Stomach (tissue), 9 donors: ENCODE results near the gene SPART. TPM values are rescaled to one million over a fixed set of nuclear protein-coding genes. Genes with fewer than 3 reads are reported as not detected.
"Not testable (repeated sequence)": the region's sequence is repeated elsewhere in the genome, so short reads cannot be mapped to it uniquely, and the experiment has no call there.

Source experiments
- DNase-seq, 2 donors: peaks; one replicate each; pipeline versions ENCODE4 v3.0.0 to v3.0.0-alpha.2; 2013 to 2019
- H3K27ac ChIP-seq, 5 donors: fragments of 200-600 bp in 4 of 5; sonication (generic) in 4 of 5; one replicate each; pipeline ENCODE4 v1.5.1; 2013 to 2019; ENCODE audit warnings: mild to moderate bottlenecking in 1 of 5, moderate library complexity in 1 of 5
- H3K27me3 ChIP-seq, 3 donors: fragments of 200-600 bp; sonication (generic); one replicate each; pipeline ENCODE4 v1.5.1; 2017 to 2019; ENCODE audit warnings: mixed run types in 1 of 3
- H3K36me3 ChIP-seq, 4 donors: fragments of 200-600 bp; sonication (generic); 1 replicate in 3 of 4; 2 replicates in 1 of 4; pipeline ENCODE4 v1.5.1; 2016 to 2019
- H3K4me1 ChIP-seq, 4 donors: fragments of 200-600 bp; sonication (generic); one replicate each; pipeline ENCODE4 v1.5.1; 2016 to 2019
- H3K4me3 ChIP-seq, 4 donors: fragments of 200-600 bp; sonication (generic) in 3 of 4; one replicate each; pipeline ENCODE4 v1.5.1; 2016 to 2019; ENCODE audit warnings: mild to moderate bottlenecking in 1 of 4
- H3K9me3 ChIP-seq, 4 donors: fragments of 200-600 bp; sonication (generic); one replicate each; pipeline ENCODE4 v1.5.1; 2016 to 2019
- EP300 ChIP-seq: sonication (generic); formaldehyde crosslinking; IDR thresholded peaks from one replicate; pipeline ENCODE4 v1.6.1; 2017; ENCODE audit warnings: antibody characterized with exemption
- POLR2A ChIP-seq, 4 donors: fragments of 450-650 bp; IDR thresholded peaks; one replicate each; pipeline ENCODE4 v1.6.1; 2016; ENCODE audit warnings: antibody characterized with exemption in 4 of 4, control low read depth in 2 of 4, mild to moderate bottlenecking in 1 of 4, moderate library complexity in 1 of 4
- POLR2AphosphoS5 ChIP-seq, 3 donors: sonication (generic); formaldehyde crosslinking; IDR thresholded peaks; one replicate each; pipeline ENCODE4 v1.6.1; 2016; ENCODE audit warnings: antibody characterized with exemption in 3 of 3
- WGBS, 5 donors: extraction: QIAGEN DNeasy Blood & Tissue Kit in 3 of 5; methylation state at CpG; one replicate each; pipeline versions ENCODE4 v1.1.5 to v1.1.7; 2013 to 2018; 5-methylcytosine and 5-hydroxymethylcytosine counted together
- intact Hi-C: fragments of 100-400 bp; cut with DNase I; formaldehyde crosslinking; loops from one replicate; pipeline ENCODE4 v1.15.1; 2023; ENCODE audit warnings: low total_unique reads
- polyA plus RNA-seq, 3 donors: library from polyadenylated mRNA; stranded (reverse); fragments of 200-250 nt; gene quantifications; one replicate each; pipeline ENCODE4 v1.2.3, GENCODE V29; 2013
- total RNA-seq, 5 donors: library from RNA; depleted of rRNA; stranded (reverse); fragments of >200 nt; gene quantifications; one replicate each; pipeline versions ENCODE4 v1.1.0 to v1.2.3, GENCODE V29; 2014 to 2016
- TF ChIP-seq, protein P1 (sequence below), 7 experiments: fragments of 450-650 bp in 4 of 7; fragments of 200-600 bp in 3 of 7; sonication (generic) in 3 of 7; IDR thresholded peaks; one replicate each; pipeline ENCODE4 v1.5.1; 2016 to 2019; ENCODE audit warnings: antibody characterized with exemption in 7 of 7, control low read depth in 2 of 7, mild to moderate bottlenecking in 1 of 7
- donor health status: healthy with polysubstance abuse.
- donor health status: Bipolar disorder and iron deficiency.
- donor health status: healthy.

The SPART gene
- total and polyA plus RNA-seq, 8 donors: 6.1 to 121 (median 20.9) TPM

DNA sequence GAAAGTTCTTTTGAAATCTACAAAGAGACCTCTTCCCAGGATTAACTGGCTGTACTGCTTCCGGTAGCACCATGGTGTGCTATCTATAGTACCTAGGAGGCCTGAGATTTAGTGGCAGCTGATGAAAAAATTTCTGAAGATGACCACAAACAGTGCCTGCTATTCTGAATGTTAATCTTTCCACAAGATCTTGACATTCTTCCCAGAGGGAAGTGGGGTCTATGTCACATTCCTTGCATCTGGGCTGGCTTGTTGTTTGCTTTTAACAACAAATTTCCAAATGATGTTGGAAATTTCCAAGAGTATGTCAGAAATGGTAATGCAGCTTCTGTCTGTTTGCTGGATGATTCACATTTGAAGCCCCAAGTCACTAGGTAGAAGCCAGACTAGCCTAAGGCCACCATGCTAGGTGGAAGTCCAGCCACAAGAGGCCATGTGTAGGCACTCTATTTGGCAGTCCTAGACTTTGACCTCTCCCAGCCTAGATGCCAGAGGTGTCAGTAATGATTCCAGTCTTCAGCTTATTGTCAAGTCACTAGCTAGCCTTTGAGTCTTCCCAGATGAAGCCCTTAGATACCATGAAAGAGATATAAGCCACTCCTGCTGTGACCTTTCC is 22.1 kb downstream of the SPART start:
- Histone ChIP-seq H3K27me3 (no peaks in the 10 kb centered on the region), H3K4me1 (peaks cover 0 to under 1% (median 0%) of the 10 kb centered on the region in 4 donors), H3K36me3 (peaks cover 30 to 73% (median 71%) of the 10 kb centered on the region in 4 donors), H3K27ac (no peak overlapping the region), H3K4me3 (no peak overlapping the region), H3K9me3 (no peaks in the 10 kb centered on the region)
- 88 to 100% (median 93%) methylated on average over 1 of the region's 1 CpG for WGBS, 5 donors
- no peak for DNase-seq
- intact Hi-C loops: no loop called here
- TF ChIP-seq POLR2A (IDR thresholded peaks at IDR 0.05): no peak
- no peak for TF ChIP-seq EP300
- TF ChIP-seq, protein P1, sequence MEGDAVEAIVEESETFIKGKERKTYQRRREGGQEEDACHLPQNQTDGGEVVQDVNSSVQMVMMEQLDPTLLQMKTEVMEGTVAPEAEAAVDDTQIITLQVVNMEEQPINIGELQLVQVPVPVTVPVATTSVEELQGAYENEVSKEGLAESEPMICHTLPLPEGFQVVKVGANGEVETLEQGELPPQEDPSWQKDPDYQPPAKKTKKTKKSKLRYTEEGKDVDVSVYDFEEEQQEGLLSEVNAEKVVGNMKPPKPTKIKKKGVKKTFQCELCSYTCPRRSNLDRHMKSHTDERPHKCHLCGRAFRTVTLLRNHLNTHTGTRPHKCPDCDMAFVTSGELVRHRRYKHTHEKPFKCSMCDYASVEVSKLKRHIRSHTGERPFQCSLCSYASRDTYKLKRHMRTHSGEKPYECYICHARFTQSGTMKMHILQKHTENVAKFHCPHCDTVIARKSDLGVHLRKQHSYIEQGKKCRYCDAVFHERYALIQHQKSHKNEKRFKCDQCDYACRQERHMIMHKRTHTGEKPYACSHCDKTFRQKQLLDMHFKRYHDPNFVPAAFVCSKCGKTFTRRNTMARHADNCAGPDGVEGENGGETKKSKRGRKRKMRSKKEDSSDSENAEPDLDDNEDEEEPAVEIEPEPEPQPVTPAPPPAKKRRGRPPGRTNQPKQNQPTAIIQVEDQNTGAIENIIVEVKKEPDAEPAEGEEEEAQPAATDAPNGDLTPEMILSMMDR (IDR thresholded peaks at IDR 0.05): no peak
- no peak for TF ChIP-seq POLR2AphosphoS5 (IDR thresholded peaks at IDR 0.05)

DNA sequence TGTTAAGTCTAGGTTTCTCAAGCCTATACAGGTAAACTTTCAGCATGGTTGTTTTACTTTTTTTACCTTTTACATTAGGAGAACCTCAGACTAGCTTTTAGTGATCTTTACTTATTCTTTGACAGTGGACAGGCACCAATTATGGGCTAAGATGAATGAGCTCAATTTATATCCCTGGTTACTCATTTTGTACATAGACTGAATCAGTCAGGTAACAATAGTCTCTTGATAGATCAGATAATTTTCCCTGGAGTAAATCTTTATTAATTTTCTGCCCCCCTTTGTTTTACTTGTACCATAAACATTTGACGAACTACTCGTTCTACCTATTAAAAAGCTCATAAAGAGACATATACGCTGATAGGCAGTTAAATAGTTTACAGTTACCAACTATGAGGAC is 22.8 kb downstream of the SPART start:
- intact Hi-C loops: no loop called here
- no peak for DNase-seq
- Histone ChIP-seq H3K27ac (no peak overlapping the region), H3K9me3 (no peaks in the 10 kb centered on the region), H3K4me1 (no peaks in the 10 kb centered on the region), H3K4me3 (no peak overlapping the region), H3K27me3 (no peaks in the 10 kb centered on the region), H3K36me3 (peaks cover 29 to 66% (median 64%) of the 10 kb centered on the region in 4 donors)
- WGBS, 5 donors: 91 to 97% (median 95%) methylated on average over 3 of the region's 3 CpGs
- TF ChIP-seq, protein P1 (IDR thresholded peaks at IDR 0.05): no peak
- no peak for TF ChIP-seq EP300
- no peak for TF ChIP-seq POLR2A (IDR thresholded peaks at IDR 0.05)
- no peak for TF ChIP-seq POLR2AphosphoS5 (IDR thresholded peaks at IDR 0.05)

DNA sequence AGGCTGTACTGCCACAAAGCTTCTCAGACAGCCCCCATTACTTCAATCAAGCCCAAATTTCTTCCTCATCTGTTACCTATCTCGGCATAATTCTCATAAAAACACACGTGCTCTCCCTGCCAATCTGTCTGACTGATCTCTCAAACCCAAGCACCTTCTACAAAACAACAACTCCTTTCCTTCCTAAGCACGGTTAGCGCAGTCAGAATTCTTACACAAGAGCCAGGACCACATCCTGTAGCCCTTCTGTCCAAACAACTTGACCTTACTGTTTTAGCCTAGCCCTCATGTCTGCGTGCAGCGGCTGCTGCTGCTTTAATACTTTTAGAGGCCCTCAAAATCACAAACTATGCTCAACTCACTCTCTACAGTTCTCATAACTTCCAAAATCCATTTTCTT is 26.4 kb downstream of the SPART start:
- DNase-seq, H3K27me3 ChIP-seq, H3K4me3 ChIP-seq, H3K27ac ChIP-seq, H3K4me1 ChIP-seq, intact Hi-C loops, H3K9me3 ChIP-seq: not testable (repeated sequence)
- H3K36me3 ChIP-seq: peaks cover 10 to 44% (median 39%) of the 10 kb centered on the region in 4 donors
- WGBS, 5 donors: 61 to 84% (median 66%) methylated on average over 6 of the region's 6 CpGs

DNA sequence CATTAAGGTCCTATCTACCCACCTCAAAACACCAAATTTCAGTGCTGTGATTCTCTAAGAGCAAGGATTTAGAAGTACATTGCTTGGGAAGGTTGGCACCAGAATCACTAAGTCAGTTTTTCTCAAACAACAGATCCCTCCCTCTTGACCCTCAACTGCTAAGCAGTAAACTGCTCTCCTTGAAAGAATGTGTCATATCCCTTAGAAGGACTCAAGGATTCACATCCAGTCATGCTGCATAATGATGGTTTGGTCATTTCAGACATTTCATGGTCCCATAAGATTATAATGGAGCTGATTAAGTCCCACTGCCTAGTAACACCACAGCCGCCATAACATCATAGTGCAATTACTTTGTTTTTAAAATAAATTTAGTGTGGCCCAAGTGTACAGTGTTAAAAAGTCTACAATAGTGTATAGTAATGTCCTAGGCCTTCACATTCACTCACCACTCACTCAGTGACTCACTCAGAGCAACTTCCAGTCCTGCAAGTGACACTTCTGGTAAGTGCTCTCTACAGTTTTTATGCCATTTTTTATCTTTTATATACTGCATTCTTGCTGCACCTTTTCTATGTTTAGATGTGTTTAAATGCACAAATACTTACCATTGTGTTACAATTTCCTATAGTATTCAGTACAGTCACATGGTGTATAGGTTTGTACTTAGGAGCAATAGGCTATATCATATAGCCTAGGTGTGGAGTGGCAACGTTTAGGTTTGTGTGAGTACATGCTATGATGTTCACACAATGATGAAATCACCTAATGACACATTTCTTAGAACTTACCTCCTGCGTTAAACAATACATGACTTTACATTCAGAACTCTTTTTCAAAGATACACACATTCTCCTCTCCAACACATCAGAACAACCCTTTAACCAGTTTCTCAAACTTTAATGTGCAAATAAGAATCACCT is 32.9 kb downstream of the SPART start:
- Histone ChIP-seq H3K27me3 (no peaks in the 10 kb centered on the region), H3K27ac (no peak overlapping the region), H3K9me3 (no peaks in the 10 kb centered on the region), H3K36me3 (peaks cover 7 to 70% (median 61%) of the 10 kb centered on the region in 4 donors), H3K4me3 (no peak overlapping the region), H3K4me1 (no peaks in the 10 kb centered on the region)
- WGBS, 5 donors: 67 to 84% (median 74%) methylated on average over 3 of the region's 3 CpGs
- TF ChIP-seq POLR2A (IDR thresholded peaks at IDR 0.05) (no peak), EP300 (no peak), POLR2AphosphoS5 (IDR thresholded peaks at IDR 0.05) (no peak)
- TF ChIP-seq, protein P1 (IDR thresholded peaks at IDR 0.05): no peak
- DNase-seq: no peak
- intact Hi-C loops: no loop called here
